Frontal cortex (tissue), 4 donors: Measurements from ENCODE around the gene PSMA6. TPM values are rescaled to one million over a fixed set of nuclear protein-coding genes. Genes with fewer than 3 reads are reported as not detected.
"Not testable (repeated sequence)": the region's sequence is repeated elsewhere in the genome, so short reads cannot be mapped to it uniquely, and the experiment has no call there.

Source experiments
- DNase-seq, 2 donors: peaks; one replicate each; pipeline ENCODE4 v3.0.0; 2012; ENCODE audit warnings: low spot score in 2 of 2
- FAIRE-seq: peaks from 2 replicates; lab custom pipeline; 2012; peaks lifted over from hg19 to GRCh38; lab: Jason Lieb, UNC
- total RNA-seq: library from RNA; depleted of rRNA; stranded (reverse); fragments of >200 nt; gene quantifications from one replicate; pipeline ENCODE4 v1.2.3, GENCODE V29; 2014
- donor health status: control.
- donor health status: control.
- donor health status: control.

The PSMA6 gene
- total RNA-seq, 1 donor from 2014 or later, result 218 TPM

DNA sequence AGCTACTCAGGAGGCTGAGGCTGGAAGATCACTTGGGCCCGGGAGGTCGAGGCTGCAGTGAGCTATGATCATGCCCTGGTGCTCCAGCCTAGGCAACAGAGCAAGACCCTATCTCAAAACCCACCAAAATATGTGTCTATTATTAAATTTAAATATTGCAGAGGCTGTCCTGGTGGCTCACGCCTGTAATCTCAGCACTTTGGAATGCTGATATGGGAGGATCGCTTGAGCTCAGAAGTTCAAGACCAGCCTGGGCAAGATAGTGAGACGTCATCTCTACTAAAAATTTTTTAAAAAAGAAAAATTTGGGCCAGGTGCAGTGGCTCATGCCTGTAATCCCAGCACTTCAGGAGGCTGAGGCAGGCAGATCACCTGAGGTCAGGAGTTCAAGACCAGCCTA is 13.9 kb downstream of the PSMA6 start:
- no peak for DNase-seq
- no peak for FAIRE-seq

DNA sequence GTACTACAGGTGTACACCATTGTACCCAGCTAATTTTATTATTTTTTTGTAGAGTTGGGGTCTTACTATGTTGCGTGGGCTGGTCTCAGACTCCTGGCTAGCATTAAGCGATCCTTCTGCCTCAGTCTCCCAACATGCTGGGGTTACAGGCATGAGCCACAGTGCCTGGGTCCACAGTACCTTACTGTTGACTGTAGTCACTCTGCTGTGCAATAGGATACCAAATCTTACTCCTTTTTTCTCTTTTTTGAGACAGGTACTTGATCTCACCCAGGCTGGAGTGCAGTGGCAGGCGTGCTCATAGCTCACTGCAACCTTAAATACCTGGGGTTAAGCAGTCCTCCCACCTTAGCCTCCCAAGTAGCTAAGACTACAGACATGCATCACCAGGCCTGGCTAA is 25.6 kb downstream of the PSMA6 start:
- FAIRE-seq, result no peak
- no peak for DNase-seq

DNA sequence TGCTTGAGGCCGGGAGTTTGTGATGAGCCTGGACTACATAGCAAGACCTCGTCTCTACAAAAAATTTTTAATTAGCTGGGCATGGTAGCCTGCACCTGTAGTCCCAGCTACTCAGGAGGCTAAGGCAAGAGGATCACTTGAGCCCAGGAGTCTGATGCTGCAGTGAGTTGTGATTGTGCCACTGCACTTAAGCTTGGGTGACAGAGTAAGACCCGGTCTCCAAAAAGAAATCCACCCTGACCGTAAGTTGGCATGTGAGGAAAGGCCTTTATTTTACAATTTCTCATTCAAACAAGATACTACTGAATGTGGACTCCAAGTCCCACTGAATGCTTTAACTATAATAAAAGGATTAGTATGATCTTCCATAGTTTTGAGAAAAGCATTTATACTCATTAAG is 27.3 kb downstream of the PSMA6 start:
- DNase-seq (no peak), FAIRE-seq (no peak)

DNA sequence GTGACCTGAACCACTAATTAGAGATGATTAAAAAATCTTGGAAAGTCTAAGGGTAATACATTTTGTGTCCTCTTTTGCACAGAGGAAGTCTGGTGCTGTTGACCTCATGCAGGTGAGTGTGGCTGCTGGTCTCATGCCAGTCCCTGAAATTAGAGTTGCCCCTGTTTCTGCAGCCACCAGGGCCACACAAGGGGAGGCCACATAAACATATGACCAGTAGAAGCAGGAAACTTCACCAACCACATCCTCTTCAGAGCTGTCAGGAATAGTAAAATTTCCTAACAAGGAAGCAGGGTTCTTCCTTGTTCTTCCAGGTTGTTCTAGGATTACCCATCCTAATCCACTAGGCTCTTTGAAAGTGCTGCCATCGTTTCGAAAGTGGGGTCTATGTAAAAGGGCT is 28.3 kb downstream of the PSMA6 start:
- FAIRE-seq, result no peak
- no peak for DNase-seq

DNA sequence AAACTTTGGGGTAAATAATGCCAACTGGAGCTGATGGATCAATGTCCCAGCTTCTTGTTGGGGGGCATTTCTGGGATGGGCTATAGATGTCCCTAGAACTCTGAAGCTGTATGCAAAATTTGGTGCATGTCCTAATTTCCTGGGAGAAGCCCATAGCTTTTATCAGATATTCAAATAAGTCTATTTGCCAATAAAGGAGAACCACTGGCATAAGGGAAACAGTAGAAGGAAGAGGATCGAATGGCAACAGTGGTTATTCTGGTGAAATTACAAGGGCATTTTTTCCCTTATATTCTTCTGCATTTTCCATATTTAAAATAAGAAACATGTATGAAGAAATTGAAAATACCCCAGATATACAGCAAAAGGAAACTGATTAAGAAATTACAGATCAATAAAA is 34.2 kb downstream of the PSMA6 start:
- DNase-seq, result no peak
- no peak for FAIRE-seq

DNA sequence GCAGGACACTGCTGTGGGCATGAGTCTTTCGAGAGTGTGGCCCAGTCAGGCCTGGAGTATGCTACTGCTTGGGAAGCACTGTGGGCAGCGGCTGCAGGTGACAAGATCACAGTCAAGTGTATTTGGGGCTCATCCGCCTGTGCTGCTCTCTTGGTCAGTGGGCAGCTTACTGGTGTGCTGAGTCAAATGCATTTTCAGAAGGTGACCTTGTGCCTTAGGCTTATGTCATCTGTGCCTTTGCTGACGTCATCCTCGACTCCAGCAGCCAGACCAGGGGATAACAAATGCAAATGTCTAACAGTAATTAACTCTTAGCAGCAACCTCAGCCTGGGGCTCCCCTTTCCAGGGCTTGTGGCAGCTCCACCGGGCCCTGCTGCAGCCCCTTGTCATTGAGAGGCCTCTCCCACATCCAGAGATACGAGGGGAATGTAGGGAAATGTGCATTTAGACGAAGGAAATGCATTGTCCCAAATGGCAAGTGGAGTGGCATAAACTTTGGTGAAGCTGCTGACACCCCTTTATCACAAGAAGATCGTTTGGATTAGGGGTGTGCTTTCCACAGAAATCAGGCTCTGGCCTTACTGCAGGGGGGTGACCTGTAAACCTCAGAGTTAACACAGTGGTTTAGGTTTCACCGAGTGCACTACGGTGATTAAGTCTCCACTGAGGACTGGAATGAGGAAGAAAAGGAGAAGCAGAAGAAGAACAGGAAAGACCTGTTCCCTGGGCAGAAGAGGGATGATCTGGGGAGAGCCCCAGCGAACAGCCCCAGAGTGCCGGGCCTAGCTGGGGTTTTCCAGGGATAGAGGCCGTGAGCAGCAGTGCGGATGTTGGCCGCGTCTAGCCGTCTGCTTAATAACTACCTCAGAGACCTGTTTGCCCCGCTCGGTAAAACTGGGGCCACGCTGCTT is 39.7 kb downstream of the PSMA6 start:
- FAIRE-seq, result no peak
- DNase-seq, result no peak

DNA sequence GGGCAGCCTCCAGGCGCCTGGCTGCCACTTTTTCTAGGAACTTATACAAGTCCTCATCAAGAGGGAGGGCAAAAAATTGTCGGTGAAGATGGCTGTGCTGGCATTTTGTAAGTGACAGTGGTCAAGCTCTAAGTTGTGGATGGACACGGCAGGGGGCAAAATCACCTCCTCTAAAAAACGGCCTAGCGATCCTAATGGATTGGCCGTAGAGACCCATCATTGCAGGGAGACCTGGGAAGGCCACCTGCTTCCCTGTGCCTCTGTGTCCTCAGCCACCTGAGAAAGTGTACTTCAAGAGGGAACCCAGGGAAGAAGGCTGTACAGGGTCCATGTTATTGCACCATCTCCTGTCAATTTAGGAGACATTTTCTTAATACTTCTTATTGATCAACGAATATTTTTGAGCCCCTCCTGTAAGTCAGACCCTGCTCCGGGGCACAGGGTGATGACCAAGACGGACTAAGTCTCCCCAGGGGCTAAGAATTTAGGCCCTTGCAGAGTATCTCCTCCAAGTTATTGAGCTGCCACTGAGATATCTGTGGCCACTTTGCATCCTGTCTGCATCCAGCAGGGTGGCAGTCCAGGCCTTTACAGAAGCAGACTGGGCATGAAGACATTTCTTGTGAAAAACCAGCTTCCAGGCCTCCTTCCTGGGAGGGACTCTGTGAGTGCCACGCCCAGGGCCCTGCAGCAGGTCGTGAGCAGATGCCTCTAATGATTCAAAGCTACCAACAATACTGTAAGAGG is 40.5 kb downstream of the PSMA6 start:
- no peak for FAIRE-seq
- no peak for DNase-seq

DNA sequence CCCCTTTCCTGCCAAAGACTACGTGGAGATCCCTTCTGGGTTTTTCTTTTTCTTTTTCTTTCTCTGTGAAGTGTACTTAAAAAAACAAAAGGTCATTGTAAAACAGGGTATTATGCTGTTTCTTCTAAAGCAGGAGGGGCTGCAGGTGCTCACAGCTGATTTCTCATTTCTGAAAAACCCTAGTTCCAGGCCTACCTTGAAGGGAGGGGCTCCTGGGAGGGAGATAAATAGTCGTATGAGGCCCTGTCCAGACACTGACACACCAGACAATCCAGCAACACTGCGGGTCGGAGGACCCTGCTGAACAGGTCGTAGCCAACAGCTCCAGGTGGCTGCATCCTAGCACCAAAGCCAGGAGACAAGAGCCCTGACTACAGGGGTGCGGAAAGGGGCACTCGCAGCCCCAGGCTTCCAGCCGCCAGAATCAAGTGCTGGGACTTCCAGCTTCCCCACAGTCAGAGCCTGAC is 41.1 kb downstream of the PSMA6 start:
- no peak for FAIRE-seq
- DNase-seq, result no peak

DNA sequence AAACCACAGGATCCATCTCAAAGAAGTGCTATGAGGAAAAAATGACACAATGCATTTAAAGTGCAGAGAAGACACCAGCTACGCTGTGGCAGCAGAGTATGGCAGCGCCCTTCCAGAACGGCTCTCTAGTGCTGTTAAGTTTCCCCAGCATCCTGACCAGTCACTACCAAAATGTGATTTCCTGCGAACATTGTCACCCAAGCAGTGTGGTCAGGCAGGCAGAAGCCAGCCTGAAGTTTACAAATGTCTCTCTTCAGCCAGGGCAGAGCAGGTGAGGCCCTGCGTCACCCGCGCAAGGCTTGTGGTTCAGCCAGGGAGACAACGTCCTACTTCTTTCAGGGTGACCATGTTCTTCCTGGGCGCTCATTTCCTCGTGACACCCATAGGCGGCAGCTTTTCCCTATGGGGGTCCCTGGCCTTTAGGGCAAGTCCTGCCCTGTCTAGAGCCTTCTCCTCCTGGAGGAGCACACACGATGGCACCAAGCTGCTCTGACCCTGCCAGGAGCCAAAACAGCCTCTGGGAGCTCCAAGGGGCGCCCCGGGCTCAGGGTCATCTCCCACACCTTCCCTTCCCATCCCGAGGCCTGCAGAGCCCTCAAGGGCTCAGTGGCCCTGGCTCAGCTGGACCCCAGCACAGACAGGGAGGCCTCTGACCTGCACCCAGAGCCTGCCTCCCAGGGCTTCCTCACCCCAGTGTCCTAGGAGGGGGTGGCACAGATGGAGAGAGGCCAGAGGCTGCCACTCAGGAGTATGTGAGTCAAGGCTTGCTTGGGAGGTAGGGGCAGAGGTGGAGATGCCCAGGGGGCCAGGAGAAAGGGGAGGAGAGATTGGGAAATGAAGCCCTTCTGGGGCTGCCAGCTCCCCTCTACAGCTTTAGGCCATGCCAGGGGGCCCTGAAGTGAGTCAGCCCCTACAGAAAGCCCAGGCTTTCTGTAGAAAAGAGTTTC is 41.9 kb downstream of the PSMA6 start:
- no peak for DNase-seq

DNA sequence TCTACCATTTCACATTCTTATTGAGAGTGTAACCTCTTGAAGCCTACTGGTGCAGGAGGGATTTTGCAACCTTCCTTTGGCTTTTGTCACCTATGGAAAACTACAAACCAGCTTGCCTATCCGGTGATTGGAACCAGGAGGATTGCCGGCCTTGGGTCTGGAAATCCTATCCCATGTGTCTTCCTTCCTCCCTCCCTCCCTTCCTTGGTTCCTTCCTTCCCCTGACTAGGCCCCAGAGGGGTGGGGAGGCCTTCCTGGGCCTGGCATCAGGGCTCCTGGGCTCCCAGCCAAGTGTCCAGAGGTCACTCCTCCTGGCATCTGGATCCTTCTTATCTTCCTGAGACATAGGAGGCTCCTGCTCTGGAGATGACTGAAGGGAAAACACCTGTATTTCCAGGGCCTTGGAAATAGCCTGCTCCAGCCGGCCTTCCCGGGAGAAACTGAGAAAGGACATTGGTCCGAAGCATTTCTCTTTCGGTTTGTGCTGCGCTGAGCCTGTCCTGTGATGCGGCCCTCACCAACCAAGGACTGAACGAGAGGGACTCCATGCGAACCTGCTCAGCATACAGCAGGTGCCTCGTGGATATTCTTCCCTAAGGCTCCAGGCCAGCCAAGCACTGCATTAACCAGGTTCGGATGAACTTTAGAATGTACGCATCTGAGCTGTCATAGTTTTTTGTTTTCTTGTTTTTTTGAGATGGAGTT is 43.4 kb downstream of the PSMA6 start:
- DNase-seq (no peak), FAIRE-seq (no peak)

More for the DNA sequence above, 41.9 kb downstream of the PSMA6 start:
- no peak for FAIRE-seq

DNA sequence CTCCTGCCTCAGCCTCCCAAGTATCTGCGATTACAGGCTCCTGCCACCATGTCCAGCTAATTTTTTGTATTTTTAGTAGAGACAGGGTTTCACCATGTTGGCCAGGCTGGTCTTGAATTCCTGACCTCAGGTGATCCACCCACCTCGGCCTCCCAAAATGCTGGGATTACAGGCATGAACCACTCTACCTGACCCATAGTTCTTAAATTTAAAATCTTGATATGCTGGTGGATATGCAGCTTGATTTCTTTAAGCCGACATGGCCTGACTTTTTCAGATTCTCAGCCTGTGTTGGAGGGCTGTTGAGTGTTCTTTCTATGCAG is 44.0 kb downstream of the PSMA6 start:
- not testable (repeated sequence) for FAIRE-seq, DNase-seq

DNA sequence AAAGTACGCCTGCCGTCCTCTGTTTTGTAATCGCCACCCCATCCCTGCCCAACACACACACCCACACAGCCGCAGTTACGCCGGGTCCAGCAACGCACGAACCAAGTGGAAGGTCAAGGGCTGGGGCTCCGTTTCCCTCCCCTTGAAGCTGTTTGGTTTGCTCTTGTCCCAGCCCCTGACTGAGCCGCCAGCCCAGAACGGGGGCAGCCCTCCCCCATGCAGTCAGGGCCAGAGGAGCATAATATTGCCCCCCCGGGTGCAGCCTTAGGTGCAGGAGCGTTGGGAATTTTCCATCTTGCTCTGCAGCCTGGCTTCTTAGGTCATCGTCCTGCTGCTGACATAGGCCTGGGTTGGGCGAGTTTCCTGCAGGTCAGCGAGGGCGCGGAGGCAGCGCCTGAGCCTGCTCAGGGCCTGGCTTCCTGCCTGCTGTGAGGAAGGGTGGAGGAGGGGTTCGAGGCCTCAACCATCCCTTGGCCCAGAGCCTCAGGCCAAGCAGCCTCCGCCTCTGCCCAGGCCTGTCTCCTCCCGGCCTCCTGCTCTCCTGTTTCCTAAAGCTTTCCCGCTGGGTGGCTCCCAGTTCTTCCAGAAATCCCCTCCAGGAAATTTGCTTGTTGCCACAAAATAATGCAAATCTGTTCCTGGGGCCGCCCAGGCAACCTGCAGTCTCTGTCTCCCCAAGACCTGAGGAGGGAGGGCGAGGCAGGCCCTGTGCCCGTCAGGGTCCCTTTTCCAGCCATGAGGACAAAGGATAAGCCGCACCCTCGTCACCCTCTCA is 44.5 kb downstream of the PSMA6 start:
- peak in 1 of 2 donors; percentile 62 for DNase-seq
- no peak for FAIRE-seq

DNA sequence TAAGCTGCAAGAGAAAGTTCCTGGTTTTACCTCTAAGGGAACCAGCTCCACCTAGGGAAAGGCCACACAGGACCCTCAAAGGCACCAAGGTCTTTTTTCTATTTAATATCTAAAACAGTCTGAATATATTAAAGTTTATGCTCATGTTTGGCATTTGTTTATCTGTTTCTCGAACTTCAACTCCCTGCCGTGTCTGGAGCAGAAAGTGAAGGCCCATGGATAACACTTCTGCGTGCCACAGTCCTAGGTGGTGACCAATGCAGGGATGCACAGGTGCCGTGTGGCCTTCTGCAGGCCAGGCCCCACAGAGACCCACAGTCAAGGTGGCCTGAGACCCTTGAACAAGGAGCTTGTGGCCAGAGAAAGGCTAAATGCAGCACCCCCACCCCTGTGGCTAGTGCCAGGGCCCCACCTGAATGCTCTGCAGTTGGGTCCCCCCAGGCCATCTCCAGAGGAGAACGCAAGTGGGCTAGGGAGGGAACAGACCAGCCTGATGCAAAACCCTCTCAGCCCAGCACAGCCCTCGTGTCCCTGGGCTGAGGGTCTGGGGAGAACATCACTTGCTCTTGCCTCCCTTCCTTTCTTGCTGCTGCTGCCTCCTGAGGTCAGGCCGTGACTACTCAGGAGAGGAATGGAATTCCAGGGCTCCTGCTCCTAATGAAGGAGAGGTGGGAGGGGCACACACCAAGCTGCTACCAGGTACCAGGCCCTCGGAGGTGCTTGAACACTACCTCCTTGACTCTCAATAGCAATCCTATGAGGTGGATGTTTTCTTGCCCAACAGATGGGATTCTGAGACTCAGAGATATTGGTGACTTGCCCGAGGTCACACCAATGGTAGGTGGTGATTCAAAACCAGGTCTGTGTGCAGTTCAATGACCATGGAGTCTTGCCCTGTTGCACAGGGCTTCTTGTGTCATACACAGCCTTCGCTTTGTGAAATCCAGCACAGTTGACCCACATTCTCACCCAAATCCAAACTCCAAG is 45.4 kb downstream of the PSMA6 start:
- no peak for DNase-seq
- FAIRE-seq, result no peak

DNA sequence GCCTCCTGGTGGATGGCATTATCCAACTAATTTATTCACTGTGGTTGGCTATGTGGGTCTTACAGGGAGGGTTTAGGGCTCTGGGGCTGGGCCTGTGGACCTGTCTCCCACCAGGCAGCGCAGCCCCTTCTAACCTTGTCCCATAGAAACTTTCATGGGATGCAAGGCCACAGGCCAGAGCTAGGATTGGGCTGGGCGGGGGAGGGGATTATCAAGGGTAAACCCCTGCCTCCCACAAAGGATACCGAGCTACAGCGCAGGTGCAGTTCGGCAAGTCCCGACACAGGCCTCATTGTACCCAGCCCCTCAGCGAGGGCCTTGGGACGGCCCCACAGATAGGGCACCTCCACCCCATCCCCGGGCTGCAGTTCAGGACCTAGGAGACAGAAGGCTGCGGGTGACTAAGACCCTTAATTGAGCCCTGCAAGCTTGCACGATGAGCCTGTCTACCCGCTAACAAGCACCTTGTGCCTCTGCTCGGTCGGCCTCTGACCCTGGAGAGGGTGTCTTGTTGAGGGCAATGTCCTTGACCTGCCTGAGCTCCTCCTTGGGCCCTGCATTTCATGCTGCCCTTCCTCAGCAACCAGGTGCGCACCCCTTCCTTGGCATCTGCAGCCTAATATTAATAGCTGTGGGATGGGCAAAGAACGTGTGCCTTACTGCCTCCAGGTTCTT is 46.7 kb downstream of the PSMA6 start:
- FAIRE-seq (no peak), DNase-seq (no peak)

DNA sequence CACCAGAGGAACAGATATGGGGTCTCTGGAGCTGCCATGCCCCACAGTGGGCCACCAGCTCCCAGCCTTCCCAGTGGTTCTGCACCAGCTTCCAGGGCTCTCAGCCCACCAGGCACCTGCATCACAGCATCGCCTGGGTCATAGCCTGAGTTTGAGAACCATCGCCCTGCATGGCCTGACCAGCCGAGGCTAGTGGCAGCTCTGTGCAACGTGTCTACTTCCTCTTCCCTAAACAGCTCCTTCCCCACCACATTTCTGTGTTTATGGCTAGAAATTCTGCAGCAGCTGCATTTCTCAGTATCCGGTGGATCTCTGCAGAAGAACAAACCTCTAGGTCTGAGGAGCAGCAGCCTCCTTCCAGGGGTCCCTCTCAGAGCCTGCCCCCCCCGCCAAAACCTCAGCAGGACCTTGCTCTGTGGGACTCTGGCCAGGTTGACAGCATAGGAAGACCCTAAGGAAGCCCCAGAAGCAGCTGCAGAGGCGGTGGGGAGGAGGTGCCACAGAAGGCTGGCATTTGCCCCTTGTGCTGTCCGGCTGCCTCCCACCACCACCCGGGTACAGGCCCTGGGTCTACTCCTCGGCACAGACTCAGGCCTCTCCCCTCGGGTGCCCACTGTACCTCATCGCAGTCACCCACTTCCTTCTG is 47.7 kb downstream of the PSMA6 start:
- DNase-seq, result no peak
- no peak for FAIRE-seq

DNA sequence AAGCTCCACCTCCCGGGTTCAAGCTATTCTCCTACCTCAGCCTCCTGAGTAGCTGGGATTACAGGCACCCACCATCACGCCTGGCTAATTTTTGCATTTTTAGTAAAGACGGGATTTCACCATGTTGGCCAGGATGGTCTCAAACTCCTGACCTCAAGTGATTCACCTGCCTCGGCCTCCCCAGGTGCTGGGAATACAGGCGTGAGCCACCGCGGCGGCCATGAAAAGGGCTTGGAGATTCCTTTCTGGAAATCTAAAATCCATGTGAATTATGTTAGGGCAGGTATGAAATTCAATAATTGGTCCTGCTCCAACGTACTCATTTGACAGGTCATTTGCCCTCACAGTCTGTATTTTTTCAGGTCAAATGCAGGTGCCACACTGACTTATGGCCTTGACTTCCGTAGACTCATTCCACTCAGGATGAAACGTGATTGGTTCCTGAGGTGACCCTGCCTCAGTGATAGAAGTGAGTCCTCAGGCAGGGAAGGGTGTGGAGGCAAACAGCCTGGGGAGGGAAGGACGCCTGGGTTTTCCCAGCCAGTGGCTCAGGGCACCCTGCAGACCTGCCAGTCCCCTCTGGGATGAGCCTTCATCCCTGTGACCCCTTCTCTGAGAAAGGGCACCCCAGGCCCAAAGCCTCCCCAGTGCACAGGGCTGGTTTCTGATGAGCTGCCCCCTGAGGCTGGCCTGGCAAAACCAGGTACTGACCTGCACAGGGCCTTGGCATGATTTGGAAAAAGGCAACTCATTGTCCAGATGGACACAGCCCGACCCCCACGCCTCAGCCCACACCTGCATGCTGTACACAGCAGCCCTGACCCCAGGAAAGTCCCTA is 48.7 kb downstream of the PSMA6 start:
- FAIRE-seq, result no peak
- DNase-seq, result no peak
